Vagina (tissue), 2 donors: Measurements from ENCODE around the gene RTBDN.

Experiments
- POLR2A ChIP-seq, 2 donors: fragments of 450-650 bp; IDR thresholded peaks; one replicate each; pipeline ENCODE4 v1.6.1; 2017; ENCODE audit warnings: antibody characterized with exemption in 2 of 2, mild to moderate bottlenecking in 2 of 2, moderate library complexity in 2 of 2
- TF ChIP-seq, protein P1 (sequence below), 3 experiments: fragments of 450-650 bp in 2 of 3; fragments of 200-600 bp in 1 of 3; sonication (generic) in 1 of 3; IDR thresholded peaks; one replicate each; pipeline ENCODE4 v1.5.1; 2017 to 2019; ENCODE audit warnings: antibody characterized with exemption in 3 of 3, mild to moderate bottlenecking in 2 of 3, moderate library complexity in 2 of 3

DNA sequence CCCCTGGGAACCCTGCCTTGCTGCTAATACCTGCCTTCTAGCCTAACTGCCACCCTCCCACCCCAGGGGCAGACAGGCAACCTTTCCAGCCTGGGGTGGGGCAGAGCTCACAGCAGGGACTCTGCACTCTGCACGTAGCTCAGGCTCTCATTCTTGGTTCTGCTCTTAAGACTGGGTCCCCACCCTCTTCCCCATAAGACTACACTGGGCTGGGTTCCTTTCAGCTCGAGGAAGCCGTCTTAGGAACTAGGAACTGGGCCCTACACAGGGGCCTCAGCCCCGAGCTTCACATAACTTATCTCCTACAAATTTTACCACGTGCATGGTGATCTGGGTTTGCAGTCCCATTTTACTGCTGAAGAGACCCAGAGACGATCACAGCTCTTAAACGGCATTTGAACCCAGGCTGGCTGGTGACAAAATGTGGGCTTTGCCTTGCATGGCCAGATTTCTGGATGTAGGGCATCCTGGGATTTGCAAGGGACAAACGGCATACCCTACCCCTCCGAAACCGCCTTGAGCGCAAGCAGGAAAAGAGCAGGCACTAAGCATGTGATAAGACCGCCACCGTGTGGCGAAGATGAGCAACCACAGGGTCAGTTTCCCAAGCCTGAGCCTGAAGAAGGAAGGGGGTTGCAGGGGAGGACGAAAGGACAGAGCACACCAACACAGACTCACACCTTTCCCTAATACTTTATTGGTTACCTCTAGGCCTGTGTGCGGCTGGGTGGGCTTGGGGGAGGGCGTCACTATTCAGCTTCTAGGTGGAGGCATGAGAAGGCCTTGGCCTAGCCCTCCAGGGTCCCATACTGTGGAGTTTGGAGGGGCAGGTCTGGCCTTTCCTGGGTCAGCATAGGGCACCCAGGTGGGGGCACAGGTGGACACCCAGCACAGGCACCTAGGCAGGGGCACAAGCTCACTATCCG lies 38.0 kb downstream of the RTBDN start:
- TF ChIP-seq, protein P1, sequence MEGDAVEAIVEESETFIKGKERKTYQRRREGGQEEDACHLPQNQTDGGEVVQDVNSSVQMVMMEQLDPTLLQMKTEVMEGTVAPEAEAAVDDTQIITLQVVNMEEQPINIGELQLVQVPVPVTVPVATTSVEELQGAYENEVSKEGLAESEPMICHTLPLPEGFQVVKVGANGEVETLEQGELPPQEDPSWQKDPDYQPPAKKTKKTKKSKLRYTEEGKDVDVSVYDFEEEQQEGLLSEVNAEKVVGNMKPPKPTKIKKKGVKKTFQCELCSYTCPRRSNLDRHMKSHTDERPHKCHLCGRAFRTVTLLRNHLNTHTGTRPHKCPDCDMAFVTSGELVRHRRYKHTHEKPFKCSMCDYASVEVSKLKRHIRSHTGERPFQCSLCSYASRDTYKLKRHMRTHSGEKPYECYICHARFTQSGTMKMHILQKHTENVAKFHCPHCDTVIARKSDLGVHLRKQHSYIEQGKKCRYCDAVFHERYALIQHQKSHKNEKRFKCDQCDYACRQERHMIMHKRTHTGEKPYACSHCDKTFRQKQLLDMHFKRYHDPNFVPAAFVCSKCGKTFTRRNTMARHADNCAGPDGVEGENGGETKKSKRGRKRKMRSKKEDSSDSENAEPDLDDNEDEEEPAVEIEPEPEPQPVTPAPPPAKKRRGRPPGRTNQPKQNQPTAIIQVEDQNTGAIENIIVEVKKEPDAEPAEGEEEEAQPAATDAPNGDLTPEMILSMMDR (IDR thresholded peaks at IDR 0.05), result peak; percentile 95 to 98 (median 96)
- TF ChIP-seq POLR2A (IDR thresholded peaks at IDR 0.05), result no peak
